HG02610 (cell line): Measurements from ENCODE around the gene FAM200A.
A peak's percentile ranks its signal among the peaks of the same experiment; 100 is the strongest.
"Not testable (repeated sequence)": the region's sequence is repeated elsewhere in the genome, so short reads cannot be mapped to it uniquely, and the experiment has no call there.

Source experiments
- ATAC-seq: cut with Tn5 transposase; IDR thresholded peaks from one replicate; pipeline ENCODE4 v1.9.1; 2021; ENCODE audit warnings: mild to moderate bottlenecking, moderate library complexity; ENCODE audit not compliant: unreplicated experiment

FAM200A gene

DNA sequence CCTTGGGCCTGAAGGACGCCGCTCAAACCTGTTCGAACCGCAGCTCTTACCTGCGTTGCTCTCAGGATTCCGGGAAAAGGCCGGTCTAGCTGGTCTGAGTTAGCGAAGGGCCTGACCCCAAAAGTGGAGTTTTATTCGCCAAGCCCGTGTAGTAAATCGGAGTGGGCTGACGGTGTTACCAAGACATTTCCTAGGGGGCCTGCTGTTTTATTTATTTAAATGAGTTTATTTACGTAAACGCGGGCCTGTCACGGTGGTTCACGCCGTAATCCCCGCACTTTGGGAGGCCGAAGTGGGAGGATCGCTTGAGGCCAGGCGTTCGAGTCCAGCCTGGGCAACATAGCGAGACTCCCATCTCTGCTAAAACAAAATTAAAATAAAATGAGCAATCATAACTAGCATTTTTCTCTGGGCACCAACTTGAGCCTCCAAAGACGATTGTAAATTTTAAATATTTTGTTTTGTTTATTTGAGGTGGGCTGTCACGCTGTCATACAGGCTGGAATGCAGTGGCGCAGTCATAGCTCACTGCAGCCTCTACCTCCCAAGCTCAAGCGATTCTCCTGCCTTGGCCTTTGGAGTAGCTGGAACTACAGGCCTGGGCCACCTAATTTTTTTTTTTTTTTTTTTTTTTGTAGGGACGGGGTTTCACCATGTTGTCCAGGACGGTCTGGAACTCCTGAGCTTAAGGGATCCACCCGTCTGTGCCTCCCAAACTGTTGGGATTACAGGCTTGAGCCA, 7.4 kb upstream of the FAM200A start:
- no peak for ATAC-seq

DNA sequence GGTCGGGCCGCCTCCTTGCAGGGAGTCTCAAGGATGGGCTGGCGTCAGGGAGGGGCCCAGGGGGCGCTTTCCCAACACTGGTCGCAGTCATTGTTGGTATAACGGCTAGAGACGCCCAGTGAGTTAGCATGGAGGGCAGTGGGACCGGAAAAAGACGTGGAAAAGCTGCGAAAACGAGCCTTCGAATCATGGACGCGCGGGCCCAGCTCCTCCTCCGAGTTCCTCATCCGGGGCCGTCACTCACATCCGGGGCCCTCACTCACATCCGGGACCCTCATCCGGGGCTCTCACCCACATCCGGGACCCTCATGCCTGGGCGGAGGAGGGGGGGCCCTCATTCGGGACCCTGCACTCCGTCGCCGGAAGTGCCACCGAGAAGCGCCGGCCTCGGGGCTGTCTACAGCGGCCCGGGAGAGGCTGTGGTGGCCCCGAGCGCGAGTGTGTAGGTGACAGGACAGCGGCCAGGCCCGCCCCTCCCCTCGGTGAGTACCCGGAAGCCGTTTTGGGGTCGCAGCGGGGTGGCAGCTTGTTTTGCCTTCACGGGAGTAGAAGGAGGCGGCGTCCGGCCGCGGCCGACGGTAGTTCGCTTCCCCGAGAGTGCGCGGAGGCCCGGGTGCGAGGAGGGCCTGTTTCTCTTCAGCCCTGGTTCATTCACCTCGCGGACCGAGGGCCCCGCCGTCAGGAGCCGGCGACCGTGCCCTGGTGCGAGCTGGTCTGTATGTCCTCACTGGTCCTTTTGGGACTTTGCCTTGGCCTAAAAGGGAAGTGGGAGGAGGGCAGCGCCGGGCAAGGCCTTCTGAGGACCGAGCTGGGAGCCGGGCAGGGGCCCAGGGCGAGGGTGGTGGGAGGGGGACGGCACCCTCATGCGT, 6.6 kb upstream of the FAM200A start, which contains the start of gene ZNF655:
ZNF655 (plus strand) TSS at position 337 of the 869 bp plus-strand sequence. CDS start 1,918 bp downstream, outside the sequence.
- peak; percentile 78 for ATAC-seq

DNA sequence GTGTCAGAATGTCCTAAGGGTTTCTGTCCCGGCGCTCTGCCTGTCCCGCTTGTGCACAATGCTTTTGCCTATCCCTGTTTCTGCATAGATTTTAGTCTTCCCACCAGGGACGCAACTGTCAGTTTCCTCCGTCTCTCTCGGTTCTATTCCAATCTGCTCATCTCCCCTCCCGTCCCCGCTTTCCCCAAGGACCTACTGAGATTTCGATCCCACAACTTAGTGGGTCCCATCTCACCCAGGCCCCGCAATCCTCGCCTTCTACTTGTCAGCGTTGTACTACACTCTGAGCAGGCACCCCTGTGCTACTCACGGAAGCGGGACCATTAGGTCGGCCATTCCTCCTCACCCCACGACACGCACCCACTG, 6.0 kb upstream of the FAM200A start:
- peak; percentile 46 for ATAC-seq

DNA sequence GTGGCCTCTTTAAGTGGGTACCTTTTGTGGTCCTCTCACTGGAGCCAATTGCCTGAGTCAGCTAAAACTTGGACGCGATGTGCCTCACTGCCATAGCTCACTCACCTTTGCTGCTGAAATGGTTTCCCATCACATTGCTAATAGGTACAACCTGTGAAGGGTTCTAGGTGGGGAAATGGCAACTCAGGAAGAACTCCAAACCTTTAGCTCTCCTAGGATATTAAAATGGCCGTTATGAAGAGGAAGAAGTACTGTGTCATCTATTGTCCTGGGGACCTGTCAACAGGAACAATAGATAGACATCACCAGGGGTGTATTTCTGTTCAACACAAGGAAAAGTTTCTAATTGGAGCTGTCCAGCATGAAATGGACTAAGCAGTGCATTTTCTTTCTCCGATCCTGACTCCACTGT, 5.3 kb upstream of the FAM200A start:
- ATAC-seq: no peak

DNA sequence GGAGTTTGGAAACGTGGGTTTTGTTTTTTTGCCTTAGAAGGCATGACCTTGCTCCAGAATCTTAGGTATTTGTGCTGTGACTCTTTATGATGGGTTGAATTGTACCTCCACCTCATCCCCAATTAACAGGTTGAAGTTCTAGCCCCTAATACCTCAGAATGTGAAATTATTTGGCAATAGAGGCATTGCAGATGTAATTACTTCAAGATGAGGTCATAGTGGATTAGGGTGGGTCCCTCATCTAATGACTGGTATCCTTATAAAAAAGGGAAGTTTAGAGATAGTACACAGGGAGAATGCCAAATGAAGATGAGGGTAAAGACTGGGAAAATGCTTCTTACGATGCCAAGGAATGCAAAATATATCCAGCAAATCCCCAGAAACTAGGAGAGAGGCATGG, 3.0 kb upstream of the FAM200A start:
- ATAC-seq: no peak

DNA sequence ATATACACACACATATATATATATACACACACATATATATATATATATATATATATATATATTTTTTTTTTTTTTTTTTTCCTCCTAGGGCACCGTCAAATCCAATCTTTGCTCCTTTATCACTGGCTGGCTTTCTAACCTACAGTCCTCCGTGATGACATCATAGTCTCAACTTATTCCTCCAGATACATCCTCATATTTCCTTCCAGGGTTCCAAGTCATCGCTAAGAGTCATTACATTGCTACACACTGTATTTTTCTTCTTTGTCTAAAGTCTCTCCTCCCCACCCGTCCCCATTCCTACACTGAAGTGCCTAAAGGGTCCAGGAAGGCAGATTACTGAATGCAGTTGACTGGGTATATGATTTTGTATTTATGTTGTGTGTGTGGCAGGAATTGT, 1.1 kb upstream of the FAM200A start:
- no peak for ATAC-seq

DNA sequence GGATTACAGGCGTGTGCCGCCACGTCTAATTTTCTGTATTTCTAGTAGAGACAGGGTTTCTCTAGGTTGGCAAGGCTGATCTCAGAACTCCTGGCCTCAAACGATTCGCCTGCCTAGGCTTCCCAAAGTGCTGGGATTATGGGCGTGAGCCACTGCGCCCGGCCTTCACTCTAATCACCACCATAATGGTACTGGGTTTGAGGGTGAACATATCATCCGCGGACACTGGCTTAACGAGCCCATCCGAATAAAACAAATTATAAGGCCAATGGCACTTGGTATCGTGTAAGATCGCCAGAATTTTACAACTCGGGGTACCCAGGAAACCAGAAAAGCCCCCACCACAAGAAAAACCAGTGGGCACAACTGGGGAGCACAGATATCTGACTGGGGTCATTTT, 580 bp downstream of the FAM200A start:
- no peak for ATAC-seq

DNA sequence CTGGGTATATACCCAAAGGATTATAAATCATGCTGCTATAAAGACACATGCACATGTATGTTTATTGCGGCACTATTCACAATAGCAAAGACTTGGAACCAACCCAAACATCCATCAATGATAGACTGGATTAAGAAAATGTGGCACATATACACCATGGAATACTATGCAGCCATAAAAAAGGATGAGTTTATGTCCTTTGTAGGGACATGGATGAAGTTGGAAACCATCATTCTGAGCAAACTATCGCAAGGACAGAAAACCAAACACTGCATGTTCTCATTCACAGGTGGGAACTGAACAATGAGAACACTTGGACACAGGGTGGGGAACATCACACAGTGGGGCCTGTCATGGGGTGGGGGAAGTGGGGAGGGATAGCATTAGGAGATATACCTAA, 2.4 kb downstream of the FAM200A start:
- not testable (repeated sequence) for ATAC-seq

DNA sequence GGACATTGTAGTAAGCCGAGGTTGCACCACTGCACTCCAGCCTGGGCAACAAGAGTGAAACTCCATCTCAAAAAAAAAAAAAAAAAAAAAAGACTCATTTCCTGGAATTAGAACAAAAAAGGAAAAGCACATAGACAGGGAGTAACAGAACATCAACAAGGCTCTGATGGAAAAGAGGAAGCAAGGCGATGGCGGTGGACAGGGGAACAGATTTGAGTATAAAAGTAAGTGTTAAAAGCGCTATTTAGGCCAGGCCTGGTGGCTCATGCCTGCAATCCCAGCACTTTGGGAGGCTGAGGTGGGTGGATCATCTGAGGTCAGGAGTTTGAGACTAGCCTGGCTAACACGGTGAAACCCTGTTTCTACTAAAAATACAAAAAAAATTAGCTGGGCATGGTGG, 6.6 kb downstream of the FAM200A start:
- ATAC-seq: not testable (repeated sequence)

DNA sequence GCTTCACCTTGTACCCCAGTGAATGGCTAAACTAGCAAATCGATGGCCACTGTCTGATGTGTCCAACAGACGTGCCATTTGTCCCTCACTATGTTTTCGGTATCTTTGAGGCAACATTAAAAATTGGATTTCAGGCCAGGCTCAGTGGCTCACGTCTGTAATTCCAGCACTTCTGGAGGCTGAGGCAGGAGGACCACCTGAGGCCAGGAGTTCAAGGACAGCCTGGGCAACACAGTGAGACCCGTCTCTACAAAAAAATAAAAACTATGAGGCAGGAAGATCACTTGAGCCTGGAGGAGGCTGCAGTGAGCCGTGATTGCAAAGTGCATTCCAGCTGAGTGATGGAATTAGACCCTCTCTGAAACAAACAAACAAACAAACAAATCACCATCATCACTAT, 8.0 kb downstream of the FAM200A start:
- ATAC-seq: no peak

DNA sequence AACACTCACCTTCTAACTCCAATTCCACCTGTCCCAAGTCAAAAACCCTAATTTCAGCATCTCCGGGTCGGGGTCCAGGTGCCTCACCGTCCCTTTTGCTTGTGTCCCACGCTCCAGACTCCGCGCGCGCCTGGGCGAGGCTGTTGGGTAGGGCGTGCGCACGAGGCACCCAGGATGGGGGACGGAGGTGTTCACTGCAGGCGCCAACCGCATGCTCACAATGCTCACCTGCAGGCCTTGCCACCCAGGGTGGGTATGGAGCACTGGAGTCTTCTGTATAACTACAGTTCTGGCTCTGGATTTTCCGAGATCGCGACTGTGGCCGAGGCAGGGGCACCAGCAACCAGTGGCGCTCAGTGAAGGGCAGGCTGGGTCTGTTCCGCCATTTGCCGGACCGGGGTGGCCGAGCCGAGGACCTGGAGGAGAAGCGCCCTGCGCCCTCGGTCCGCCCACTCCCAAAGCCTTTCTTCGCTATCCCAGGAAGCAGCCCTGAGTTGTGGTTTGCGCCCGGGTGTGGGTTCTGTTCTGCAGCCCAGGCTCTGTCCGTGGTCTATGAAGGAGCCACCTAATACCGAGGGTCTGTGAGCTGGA, 8.7 kb downstream of the FAM200A start:
- ATAC-seq: no peak

DNA sequence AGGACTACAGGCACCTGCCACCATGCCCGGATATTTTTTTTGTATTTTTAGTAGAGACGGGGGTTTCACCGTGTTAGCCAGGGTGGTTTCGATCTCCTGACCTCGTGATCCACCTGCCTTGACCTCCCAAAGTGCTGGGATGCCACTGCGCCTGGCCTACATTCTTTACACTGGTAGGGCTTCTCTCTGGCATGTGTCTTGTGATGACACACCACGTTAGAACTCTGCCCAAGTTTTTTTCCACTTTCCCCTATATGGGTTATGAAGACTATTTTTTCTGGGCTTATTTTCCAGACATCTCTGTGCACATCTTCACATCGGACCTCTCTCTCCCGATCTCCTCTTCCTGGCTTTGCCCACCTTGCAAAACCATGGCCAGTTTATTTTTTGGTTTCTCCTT, 10.7 kb downstream of the FAM200A start:
- no peak for ATAC-seq

DNA sequence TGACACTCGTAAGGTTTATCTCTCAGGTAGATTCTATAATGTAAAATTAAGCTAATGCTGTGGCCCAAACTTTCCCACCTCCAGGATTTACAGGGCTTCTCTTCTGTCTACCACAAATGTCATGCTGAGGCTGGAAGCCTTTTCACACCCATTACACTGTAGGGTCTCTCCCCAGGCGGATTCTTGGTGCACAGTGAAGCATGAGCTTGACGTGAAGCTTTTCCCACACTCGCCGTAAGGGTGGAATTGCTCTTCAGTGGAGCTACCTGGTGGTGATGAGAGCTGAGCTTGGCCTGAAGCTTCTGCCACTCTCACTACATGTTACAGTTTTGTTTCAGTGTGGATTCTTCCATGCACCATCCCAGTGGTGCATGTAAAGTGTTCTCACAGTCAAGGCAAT, 11.4 kb downstream of the FAM200A start:
- no peak for ATAC-seq

DNA sequence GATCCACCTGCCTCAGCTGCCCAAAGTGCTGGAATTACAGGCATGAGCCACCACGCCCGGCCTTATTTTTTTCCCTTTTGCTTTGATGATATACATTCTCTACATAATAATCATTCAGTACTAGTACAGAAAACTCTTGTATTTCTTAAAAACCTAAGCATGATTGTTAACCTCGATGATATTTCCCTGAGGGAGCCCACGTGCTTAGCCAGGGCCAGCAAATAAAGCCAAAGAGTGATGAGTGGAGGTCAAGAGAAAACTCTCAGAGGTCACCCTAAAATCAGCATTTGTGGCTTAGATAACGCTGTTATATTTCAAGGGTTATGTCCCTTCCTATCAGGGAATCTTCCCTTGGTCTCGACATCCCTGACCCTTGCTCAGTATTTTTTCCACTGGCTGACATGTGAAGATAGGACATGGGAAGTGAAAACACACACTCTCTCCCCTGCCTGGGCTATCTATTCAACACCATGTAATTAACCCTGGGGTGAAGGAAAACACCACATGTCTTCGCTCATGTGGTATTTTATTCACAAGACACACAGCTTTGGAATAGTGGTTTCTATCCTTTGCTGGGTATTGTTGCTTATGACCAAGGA, 12.6 kb downstream of the FAM200A start:
- no peak for ATAC-seq

DNA sequence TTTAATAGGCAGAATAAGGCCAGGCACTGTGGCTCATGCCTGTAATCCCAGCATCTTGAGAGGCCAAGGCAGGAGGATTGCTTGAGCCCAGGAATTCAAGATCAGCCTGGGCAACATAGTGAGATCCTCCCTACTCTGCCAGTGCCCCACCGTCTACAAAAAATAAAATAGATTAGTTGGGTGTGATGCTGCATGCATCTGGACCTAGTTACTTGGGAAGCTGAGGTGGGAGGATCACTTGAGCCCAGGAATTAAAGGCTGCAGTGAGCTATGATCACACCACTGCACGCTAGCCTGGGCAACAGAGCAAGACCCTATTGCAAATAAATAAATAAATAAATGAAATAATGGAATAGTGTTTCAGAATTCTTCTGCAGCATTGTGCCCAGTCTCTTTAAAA, 16.2 kb downstream of the FAM200A start:
- no peak for ATAC-seq

DNA sequence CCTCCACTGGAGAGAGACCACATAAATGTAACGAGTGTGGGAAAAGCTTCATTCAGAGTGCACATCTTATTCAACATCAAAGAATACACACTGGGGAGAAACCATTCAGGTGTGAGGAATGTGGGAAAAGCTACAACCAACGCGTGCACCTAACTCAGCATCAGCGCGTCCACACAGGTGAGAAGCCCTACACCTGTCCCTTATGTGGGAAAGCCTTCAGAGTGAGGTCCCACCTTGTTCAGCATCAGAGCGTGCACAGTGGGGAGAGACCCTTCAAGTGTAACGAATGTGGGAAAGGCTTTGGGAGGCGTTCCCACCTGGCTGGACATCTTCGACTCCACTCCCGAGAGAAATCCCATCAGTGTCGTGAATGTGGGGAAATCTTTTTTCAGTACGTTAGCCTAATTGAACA, 20.6 kb downstream of the FAM200A start:
- ATAC-seq: no peak

DNA sequence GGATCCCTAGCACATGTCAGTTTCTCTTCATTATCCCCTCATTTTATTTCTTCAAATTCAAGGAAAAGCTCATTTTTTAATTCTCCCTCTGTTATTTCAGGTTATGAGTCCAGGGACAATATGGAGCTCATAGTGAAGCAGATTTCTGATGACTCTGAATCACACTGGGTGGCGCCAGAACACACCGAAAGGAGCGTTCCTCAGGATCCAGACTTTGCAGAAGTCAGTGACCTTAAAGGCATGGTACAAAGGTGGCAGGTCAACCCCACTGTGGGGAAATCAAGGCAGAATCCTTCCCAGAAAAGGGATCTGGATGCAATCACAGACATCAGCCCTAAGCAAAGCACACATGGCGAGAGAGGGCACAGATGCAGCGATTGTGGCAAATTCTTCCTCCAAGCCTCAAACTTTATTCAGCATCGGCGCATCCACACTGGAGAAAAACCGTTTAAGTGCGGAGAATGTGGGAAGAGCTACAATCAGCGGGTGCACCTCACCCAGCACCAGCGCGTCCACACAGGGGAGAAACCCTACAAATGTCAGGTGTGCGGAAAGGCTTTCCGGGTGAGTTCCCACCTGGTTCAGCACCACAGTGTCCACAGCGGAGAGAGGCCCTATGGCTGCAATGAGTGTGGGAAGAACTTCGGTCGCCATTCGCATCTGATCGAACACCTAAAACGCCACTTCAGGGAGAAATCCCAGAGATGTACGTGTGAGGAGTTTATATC, 26.0 kb downstream of the FAM200A start:
- no peak for ATAC-seq

DNA sequence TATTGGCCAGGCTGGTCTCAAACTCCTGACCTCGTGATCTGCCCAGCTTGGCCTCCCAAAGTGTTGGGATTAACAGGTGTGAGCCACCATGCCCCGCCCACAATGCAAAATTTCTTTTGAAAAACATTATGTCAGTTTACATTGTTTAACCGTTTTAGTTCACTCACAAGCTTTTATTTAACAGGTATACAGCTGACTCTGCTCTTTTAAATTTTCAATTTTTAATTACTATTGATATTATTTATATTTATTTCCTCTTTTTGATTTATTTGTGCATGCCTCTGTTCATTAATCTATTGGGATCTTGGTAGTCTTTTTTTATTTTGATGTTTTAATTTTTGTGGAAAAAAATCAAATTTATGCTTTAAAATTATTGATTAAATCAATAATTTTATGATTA, 30.5 kb downstream of the FAM200A start:
- ATAC-seq: no peak

DNA sequence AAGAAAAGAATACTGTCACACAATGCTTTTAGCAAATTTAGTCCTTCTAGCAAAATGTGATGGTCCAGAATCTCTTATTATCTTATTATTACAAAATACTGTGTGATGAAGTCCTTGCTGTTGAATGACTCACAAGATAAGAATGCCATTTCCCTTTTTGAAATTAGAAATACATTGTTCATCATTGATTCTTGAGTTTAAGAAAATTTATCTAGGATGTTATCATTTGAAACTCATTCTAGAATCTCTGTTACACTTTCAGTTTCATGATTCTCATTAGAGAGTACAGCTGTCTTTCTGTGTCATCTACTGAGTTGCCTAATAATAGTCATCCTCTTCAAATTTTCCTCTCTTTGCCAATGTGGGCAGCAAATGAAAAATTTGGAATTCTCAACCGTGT, 37.9 kb downstream of the FAM200A start:
- ATAC-seq: no peak

DNA sequence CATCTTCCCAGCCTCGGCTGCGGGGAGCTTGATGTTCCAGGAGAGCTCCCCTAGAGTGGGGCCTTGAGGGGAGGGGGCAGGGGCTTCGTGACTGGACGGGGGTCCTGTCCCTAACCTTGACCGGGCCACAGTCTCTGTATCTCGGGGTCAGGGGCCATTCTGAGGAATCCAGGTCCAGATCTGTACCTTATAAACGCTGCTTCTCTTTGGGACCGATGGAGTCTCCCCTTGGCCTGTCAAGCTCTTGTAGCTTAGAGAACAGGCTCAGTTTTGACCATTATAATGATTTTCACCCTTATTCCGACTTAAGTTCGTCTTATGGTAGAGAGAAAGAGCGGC, 46.6 kb downstream of the FAM200A start:
- peak; percentile 0 for ATAC-seq
